ENCODE measurements around the gene SHROOM3.

The SHROOM3 gene

GRCh38 chr4:76821641-76822040, 386.6 kb downstream of the SHROOM3 start:
- no peak for DNase-seq (ENCODE audit: low spot score)

GRCh38 chr4:76822303-76822702, 387.3 kb downstream of the SHROOM3 start:
- no peak for DNase-seq (ENCODE audit: low spot score)

- no peak for DNase-seq (ENCODE audit: low spot score)
Measured at GRCh38 chr4:76823495-76823894, 388.5 kb downstream of the SHROOM3 start.

- no peak for DNase-seq (ENCODE audit: low spot score)
Measured at GRCh38 chr4:76830612-76830963, 395.6 kb downstream of the SHROOM3 start.

- DNase-seq (ENCODE audit: low spot score), result peak; percentile 94
Measured at GRCh38 chr4:76830964-76831703, 396.1 kb downstream of the SHROOM3 start.

GRCh38 chr4:76831711-76832373, 396.8 kb downstream of the SHROOM3 start:
- no peak for DNase-seq (ENCODE audit: low spot score)

Measured in LoVo (cell line).